ENCODE measurements around the gene SENP5.
A peak's percentile ranks its signal among the peaks of the same experiment; 100 is the strongest.
"Not testable (repeated sequence)": the region's sequence is repeated elsewhere in the genome, so short reads cannot be mapped to it uniquely, and the experiment has no call there.

SENP5 gene

GRCh38 chr3:196867507-196868296, at the start of gene SENP5:
SENP5 (plus strand) TSS chr3:196867920; CDS start chr3:196885182, 17,262 bp downstream.
- Histone ChIP-seq H3K4me3 (ENCODE audit: low read depth, low read length) (peak within 1 kb of the TSS; percentile 95), H3K27ac (ENCODE audit: low read depth, low read length) (peak within 1 kb of the TSS; percentile 81; the same call in 1 of the 2 replicates), H3K27me3 (ENCODE audit: control insufficient read depth, insufficient read depth, low read length) (no peaks in the 10 kb centered on the region), H3K4me1 (ENCODE audit: control insufficient read depth, insufficient read depth, low read length) (peaks cover 4% of the 10 kb centered on the region; the same call in 1 of the 2 replicates), H3K36me3 (ENCODE audit: control insufficient read depth, insufficient read depth, low read length) (no peaks in the 10 kb centered on the region), H3K9ac (ENCODE audit: low read length) (peak within 1 kb of the TSS; percentile 91), H3K9me3 (ENCODE audit: control insufficient read depth, insufficient read depth, low read depth, low read length) (no peaks in the 10 kb centered on the region)

- H3K27me3 ChIP-seq (ENCODE audit: control insufficient read depth, insufficient read depth, low read length), result no peaks in the 10 kb centered on the region
- H3K27ac ChIP-seq (ENCODE audit: low read depth, low read length), result no peak overlapping the region
- no peaks in the 10 kb centered on the region for H3K4me1 ChIP-seq (ENCODE audit: control insufficient read depth, insufficient read depth, low read length)
- peaks cover 79% of the 10 kb centered on the region for H3K36me3 ChIP-seq (ENCODE audit: control insufficient read depth, insufficient read depth, low read length)
- no peak overlapping the region for H3K9ac ChIP-seq (ENCODE audit: low read length)
- no peaks in the 10 kb centered on the region for H3K9me3 ChIP-seq (ENCODE audit: control insufficient read depth, insufficient read depth, low read depth, low read length)
- no peak overlapping the region for H3K4me3 ChIP-seq (ENCODE audit: low read depth, low read length)
These were observed 45.8 kb upstream of the SENP5 start for GRCh38 chr3:196821806-196822355.

- H3K36me3 ChIP-seq (ENCODE audit: control insufficient read depth, insufficient read depth, low read length), result peaks cover 48% of the 10 kb centered on the region
- H3K9ac ChIP-seq (ENCODE audit: low read length); H3K9me3 ChIP-seq (ENCODE audit: control insufficient read depth, insufficient read depth, low read depth, low read length); H3K27me3 ChIP-seq (ENCODE audit: control insufficient read depth, insufficient read depth, low read length); H3K27ac ChIP-seq (ENCODE audit: low read depth, low read length); H3K4me1 ChIP-seq (ENCODE audit: control insufficient read depth, insufficient read depth, low read length); H3K4me3 ChIP-seq (ENCODE audit: low read depth, low read length): not testable (repeated sequence)
These were observed 38.1 kb upstream of the SENP5 start for GRCh38 chr3:196829651-196830050.

- Histone ChIP-seq H3K4me1 (ENCODE audit: control insufficient read depth, insufficient read depth, low read length) (no peaks in the 10 kb centered on the region), H3K9me3 (ENCODE audit: control insufficient read depth, insufficient read depth, low read depth, low read length) (no peaks in the 10 kb centered on the region), H3K36me3 (ENCODE audit: control insufficient read depth, insufficient read depth, low read length) (peaks cover 16% of the 10 kb centered on the region), H3K4me3 (ENCODE audit: low read depth, low read length) (no peak overlapping the region), H3K9ac (ENCODE audit: low read length) (no peak overlapping the region), H3K27ac (ENCODE audit: low read depth, low read length) (no peak overlapping the region), H3K27me3 (ENCODE audit: control insufficient read depth, insufficient read depth, low read length) (no peaks in the 10 kb centered on the region)
These were observed 32.6 kb upstream of the SENP5 start for GRCh38 chr3:196835086-196835485.

GRCh38 chr3:196836626-196837025, 31.1 kb upstream of the SENP5 start:
- not testable (repeated sequence) for H3K4me1 ChIP-seq (ENCODE audit: control insufficient read depth, insufficient read depth, low read length); H3K4me3 ChIP-seq (ENCODE audit: low read depth, low read length); H3K36me3 ChIP-seq (ENCODE audit: control insufficient read depth, insufficient read depth, low read length); H3K9me3 ChIP-seq (ENCODE audit: control insufficient read depth, insufficient read depth, low read depth, low read length); H3K27me3 ChIP-seq (ENCODE audit: control insufficient read depth, insufficient read depth, low read length); H3K9ac ChIP-seq (ENCODE audit: low read length); H3K27ac ChIP-seq (ENCODE audit: low read depth, low read length)

- H3K9me3 ChIP-seq (ENCODE audit: control insufficient read depth, insufficient read depth, low read depth, low read length), result no peaks in the 10 kb centered on the region
- no peaks in the 10 kb centered on the region for H3K4me1 ChIP-seq (ENCODE audit: control insufficient read depth, insufficient read depth, low read length)
- H3K27me3 ChIP-seq (ENCODE audit: control insufficient read depth, insufficient read depth, low read length), result no peaks in the 10 kb centered on the region
- H3K9ac ChIP-seq (ENCODE audit: low read length), result no peak overlapping the region
- 0 out of 2 replicates have a peak, but pooled peaks cover under 1% of the 10 kb centered on the region for H3K36me3 ChIP-seq (ENCODE audit: control insufficient read depth, insufficient read depth, low read length)
- no peak overlapping the region for H3K27ac ChIP-seq (ENCODE audit: low read depth, low read length)
- H3K4me3 ChIP-seq (ENCODE audit: low read depth, low read length), result no peak overlapping the region
These were observed 29.8 kb upstream of the SENP5 start for GRCh38 chr3:196837819-196838420.

GRCh38 chr3:196839351-196839750, 28.4 kb upstream of the SENP5 start:
- not testable (repeated sequence) for H3K9ac ChIP-seq (ENCODE audit: low read length); H3K4me3 ChIP-seq (ENCODE audit: low read depth, low read length); H3K9me3 ChIP-seq (ENCODE audit: control insufficient read depth, insufficient read depth, low read depth, low read length); H3K4me1 ChIP-seq (ENCODE audit: control insufficient read depth, insufficient read depth, low read length); H3K27me3 ChIP-seq (ENCODE audit: control insufficient read depth, insufficient read depth, low read length); H3K36me3 ChIP-seq (ENCODE audit: control insufficient read depth, insufficient read depth, low read length); H3K27ac ChIP-seq (ENCODE audit: low read depth, low read length)

- no peaks in the 10 kb centered on the region for H3K36me3 ChIP-seq (ENCODE audit: control insufficient read depth, insufficient read depth, low read length)
- no peak overlapping the region for H3K4me3 ChIP-seq (ENCODE audit: low read depth, low read length)
- no peaks in the 10 kb centered on the region for H3K4me1 ChIP-seq (ENCODE audit: control insufficient read depth, insufficient read depth, low read length)
- no peaks in the 10 kb centered on the region for H3K27me3 ChIP-seq (ENCODE audit: control insufficient read depth, insufficient read depth, low read length)
- no peak overlapping the region for H3K9ac ChIP-seq (ENCODE audit: low read length)
- no peak overlapping the region for H3K27ac ChIP-seq (ENCODE audit: low read depth, low read length)
- peaks cover 10% of the 10 kb centered on the region for H3K9me3 ChIP-seq (ENCODE audit: control insufficient read depth, insufficient read depth, low read depth, low read length)
These were observed 24.9 kb upstream of the SENP5 start for GRCh38 chr3:196842567-196843434.

- Histone ChIP-seq H3K9me3 (ENCODE audit: control insufficient read depth, insufficient read depth, low read depth, low read length) (peaks cover 14% of the 10 kb centered on the region), H3K4me1 (ENCODE audit: control insufficient read depth, insufficient read depth, low read length) (no peaks in the 10 kb centered on the region), H3K4me3 (ENCODE audit: low read depth, low read length) (no peak overlapping the region), H3K9ac (ENCODE audit: low read length) (no peak overlapping the region), H3K27ac (ENCODE audit: low read depth, low read length) (no peak overlapping the region), H3K36me3 (ENCODE audit: control insufficient read depth, insufficient read depth, low read length) (no peaks in the 10 kb centered on the region), H3K27me3 (ENCODE audit: control insufficient read depth, insufficient read depth, low read length) (no peaks in the 10 kb centered on the region)
These were observed 24.1 kb upstream of the SENP5 start for GRCh38 chr3:196843435-196844110.
